ENCODE results near the gene MYO5C. TPM values are rescaled to one million over a fixed set of nuclear protein-coding genes. Genes with fewer than 3 reads are reported as not detected.

MYO5C gene
- total RNA-seq, 4 donors from 2014 or later: 1.2 to 4.3 (median 2.9) TPM

GRCh38 chr15:52148403-52148802 is 147.2 kb downstream of the MYO5C start:
- H3K27ac ChIP-seq: no peak overlapping the region
- H3K9me3 ChIP-seq: no peaks in the 10 kb centered on the region
- no peaks in the 10 kb centered on the region for H3K36me3 ChIP-seq
- TF ChIP-seq POLR2A (IDR thresholded peaks at IDR 0.05): no peak
- TF ChIP-seq, protein P1, sequence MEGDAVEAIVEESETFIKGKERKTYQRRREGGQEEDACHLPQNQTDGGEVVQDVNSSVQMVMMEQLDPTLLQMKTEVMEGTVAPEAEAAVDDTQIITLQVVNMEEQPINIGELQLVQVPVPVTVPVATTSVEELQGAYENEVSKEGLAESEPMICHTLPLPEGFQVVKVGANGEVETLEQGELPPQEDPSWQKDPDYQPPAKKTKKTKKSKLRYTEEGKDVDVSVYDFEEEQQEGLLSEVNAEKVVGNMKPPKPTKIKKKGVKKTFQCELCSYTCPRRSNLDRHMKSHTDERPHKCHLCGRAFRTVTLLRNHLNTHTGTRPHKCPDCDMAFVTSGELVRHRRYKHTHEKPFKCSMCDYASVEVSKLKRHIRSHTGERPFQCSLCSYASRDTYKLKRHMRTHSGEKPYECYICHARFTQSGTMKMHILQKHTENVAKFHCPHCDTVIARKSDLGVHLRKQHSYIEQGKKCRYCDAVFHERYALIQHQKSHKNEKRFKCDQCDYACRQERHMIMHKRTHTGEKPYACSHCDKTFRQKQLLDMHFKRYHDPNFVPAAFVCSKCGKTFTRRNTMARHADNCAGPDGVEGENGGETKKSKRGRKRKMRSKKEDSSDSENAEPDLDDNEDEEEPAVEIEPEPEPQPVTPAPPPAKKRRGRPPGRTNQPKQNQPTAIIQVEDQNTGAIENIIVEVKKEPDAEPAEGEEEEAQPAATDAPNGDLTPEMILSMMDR (IDR thresholded peaks at IDR 0.05 in 4 of 5, conservative IDR thresholded peaks at IDR 0.05 in 1 of 5): no peak
- ATAC-seq: no peak
- H3K4me3 ChIP-seq: no peak overlapping the region
- intact Hi-C loops (cut with DNase I; ENCODE audit: low total_unique reads) (no loop called here), in situ Hi-C loops (cut with MboI; ENCODE audit: low sequenced_read_pairs in 4 of 4) (no loop called here)
- no peaks in the 10 kb centered on the region for H3K4me1 ChIP-seq
- H3K27me3 ChIP-seq: no peaks in the 10 kb centered on the region
- DNase-seq: no peak

GRCh38 chr15:52146776-52147175 is 148.8 kb downstream of the MYO5C start:
- in situ Hi-C loops (cut with MboI; ENCODE audit: low sequenced_read_pairs in 4 of 4) (no loop called here), intact Hi-C loops (cut with DNase I; ENCODE audit: low total_unique reads) (no loop called here)
- Histone ChIP-seq H3K27ac (no peak overlapping the region), H3K4me1 (no peaks in the 10 kb centered on the region), H3K27me3 (no peaks in the 10 kb centered on the region), H3K36me3 (no peaks in the 10 kb centered on the region), H3K9me3 (no peaks in the 10 kb centered on the region), H3K4me3 (no peak overlapping the region)
- ATAC-seq: no peak
- TF ChIP-seq, protein P1 (IDR thresholded peaks at IDR 0.05 in 4 of 5, conservative IDR thresholded peaks at IDR 0.05 in 1 of 5): no peak
- TF ChIP-seq POLR2A (IDR thresholded peaks at IDR 0.05): no peak
- DNase-seq: no peak

DNA sequence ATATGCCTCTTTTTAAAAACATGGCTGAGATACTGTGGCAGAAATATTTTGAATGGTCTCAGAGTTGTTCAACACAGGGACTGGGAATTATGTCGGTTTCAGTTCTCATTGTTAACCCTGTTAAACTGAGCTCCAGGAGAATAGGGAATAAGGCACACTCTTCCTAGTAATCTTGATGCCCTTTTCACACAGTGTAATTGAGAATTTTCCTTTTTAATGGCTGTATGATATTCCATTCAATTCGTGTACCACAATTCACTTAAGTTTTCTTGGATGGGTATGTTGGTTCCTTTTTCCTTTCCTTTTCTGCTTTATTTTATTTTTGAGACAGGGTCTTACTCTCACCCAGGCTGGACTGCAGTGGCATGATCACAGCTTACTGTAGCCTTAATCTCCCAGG is 149.3 kb downstream of the MYO5C start:
- no peaks in the 10 kb centered on the region for H3K27me3 ChIP-seq
- ATAC-seq (no peak), DNase-seq (no peak)
- no peak overlapping the region for H3K4me3 ChIP-seq
- TF ChIP-seq, protein P1 (IDR thresholded peaks at IDR 0.05 in 4 of 5, conservative IDR thresholded peaks at IDR 0.05 in 1 of 5): no peak
- no peak for TF ChIP-seq POLR2A (IDR thresholded peaks at IDR 0.05)
- intact Hi-C loops (cut with DNase I; ENCODE audit: low total_unique reads) (no loop called here), in situ Hi-C loops (cut with MboI; ENCODE audit: low sequenced_read_pairs in 4 of 4) (no loop called here)
- H3K27ac ChIP-seq: no peak overlapping the region
- no peaks in the 10 kb centered on the region for H3K4me1 ChIP-seq
- H3K36me3 ChIP-seq: no peaks in the 10 kb centered on the region
- H3K9me3 ChIP-seq: no peaks in the 10 kb centered on the region

- ATAC-seq (no peak), DNase-seq (no peak)
- Histone ChIP-seq H3K36me3 (no peaks in the 10 kb centered on the region), H3K27me3 (no peaks in the 10 kb centered on the region), H3K27ac (no peak overlapping the region), H3K9me3 (no peaks in the 10 kb centered on the region), H3K4me3 (no peak overlapping the region), H3K4me1 (peaks cover 0 to 2% of the 10 kb centered on the region in 2 donors)
- intact Hi-C loops (cut with DNase I; ENCODE audit: low total_unique reads): no loop called here
- TF ChIP-seq, protein P1 (IDR thresholded peaks at IDR 0.05 in 4 of 5, conservative IDR thresholded peaks at IDR 0.05 in 1 of 5): no peak
- TF ChIP-seq POLR2A (IDR thresholded peaks at IDR 0.05): no peak
- in situ Hi-C loops (cut with MboI; ENCODE audit: low sequenced_read_pairs in 4 of 4): no loop called here
Observed at GRCh38 chr15:52144656-52145178, 150.9 kb downstream of the MYO5C start.

DNA sequence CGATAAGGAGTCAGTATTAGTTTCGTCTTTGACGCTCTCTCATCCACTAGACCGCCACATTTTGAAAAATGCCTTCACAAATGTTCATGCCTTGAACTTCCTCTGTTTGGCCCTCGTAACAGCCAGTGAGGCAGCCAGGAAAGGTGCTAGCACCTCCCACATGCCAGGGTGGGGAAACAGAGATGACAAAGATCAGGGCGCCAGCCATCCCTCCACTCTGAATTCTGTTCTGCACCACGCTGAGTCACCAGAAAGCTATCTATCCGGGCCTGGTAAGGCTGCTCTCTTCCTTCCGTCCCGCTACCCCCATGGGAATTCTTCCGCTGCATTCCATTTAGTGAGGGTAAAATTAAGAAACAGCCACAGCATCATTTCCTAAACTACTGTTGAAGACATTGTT is 151.7 kb downstream of the MYO5C start:
- H3K36me3 ChIP-seq: no peaks in the 10 kb centered on the region
- intact Hi-C loops (cut with DNase I; ENCODE audit: low total_unique reads): no loop called here

More for the DNA sequence above, 151.7 kb downstream of the MYO5C start:
- H3K4me1 ChIP-seq: peaks cover 0 to 4% of the 10 kb centered on the region in 2 donors
- DNase-seq (no peak), ATAC-seq (no peak)
- no peaks in the 10 kb centered on the region for H3K27me3 ChIP-seq
- H3K9me3 ChIP-seq: no peaks in the 10 kb centered on the region
- no peak overlapping the region for H3K27ac ChIP-seq
- H3K4me3 ChIP-seq: no peak overlapping the region
- in situ Hi-C loops (cut with MboI; ENCODE audit: low sequenced_read_pairs in 4 of 4): no loop called here
- TF ChIP-seq, protein P1 (IDR thresholded peaks at IDR 0.05 in 4 of 5, conservative IDR thresholded peaks at IDR 0.05 in 1 of 5): no peak
- TF ChIP-seq POLR2A (IDR thresholded peaks at IDR 0.05): no peak

Measured in gastrocnemius medialis (tissue), 4 donors.